Measurements from ENCODE around the gene C1orf74.
A peak's percentile ranks its signal among the peaks of the same experiment; 100 is the strongest.

The C1orf74 gene

DNA sequence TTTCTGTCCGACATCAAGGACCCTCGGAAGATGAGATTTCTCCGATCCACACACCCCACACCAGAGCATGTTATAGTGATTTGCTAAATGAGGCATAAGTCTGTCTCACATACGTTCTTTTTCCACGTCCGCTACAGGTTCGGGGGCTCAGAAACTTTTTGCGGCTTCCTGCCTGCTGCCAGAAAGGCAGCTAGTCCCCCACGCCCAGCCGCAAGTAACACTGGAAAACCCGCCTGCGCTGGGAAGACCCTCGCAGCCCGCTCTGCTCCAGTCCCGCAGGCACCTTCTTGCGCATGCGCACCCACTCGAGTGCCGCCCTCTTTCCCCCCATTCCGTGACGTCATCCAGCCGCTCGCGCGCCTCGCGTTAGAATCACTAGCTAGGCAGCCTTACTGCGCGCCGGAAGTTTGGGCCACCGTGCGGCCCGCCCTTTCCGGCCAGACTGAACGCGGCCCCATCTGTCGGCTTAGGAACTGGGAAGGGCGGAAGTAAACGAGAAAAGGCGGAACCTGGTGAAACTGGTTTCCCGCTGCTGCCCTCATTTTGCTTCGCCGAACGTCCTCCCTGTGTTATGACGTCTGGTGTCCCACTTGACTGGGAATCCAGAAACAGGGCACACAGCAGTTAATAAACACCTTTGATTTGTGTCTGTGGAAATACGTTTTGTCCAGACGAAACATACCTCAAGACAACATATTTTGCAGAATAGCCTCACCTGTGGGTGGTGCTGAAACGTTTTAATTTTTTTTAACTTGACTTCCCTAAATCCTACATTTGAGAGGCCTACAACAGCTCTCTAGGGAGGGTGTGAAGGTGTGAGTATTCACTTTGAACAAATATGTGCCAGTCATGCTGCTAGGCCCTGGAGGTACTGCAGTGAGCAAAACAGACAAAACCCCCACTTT, at the start of gene C1orf74:
Gene C1orf74 (minus strand): TSS at position 295 of the 905 bp plus-strand sequence. CDS start 925 bp downstream, outside the sequence.
- peak; percentile 97 for DNase-seq

- DNase-seq: no peak
These were observed 47.3 kb upstream of the C1orf74 start for GRCh38 chr1:209831615-209832014.

GRCh38 chr1:209830722-209831121, 46.4 kb upstream of the C1orf74 start:
- no peak for DNase-seq

GRCh38 chr1:209829716-209830115, 45.4 kb upstream of the C1orf74 start:
- no peak for DNase-seq

- DNase-seq: peak; percentile 97
These were observed 43.3 kb upstream of the C1orf74 start, which contains the start of gene UTP25 for GRCh38 chr1:209827384-209828262. Gene UTP25, plus strand, starts transcription at chr1:209827972. Its CDS starts 92 bp downstream, at chr1:209828064.

- no peak for DNase-seq
These were observed 41.5 kb upstream of the C1orf74 start for GRCh38 chr1:209825591-209826434.

- peak; percentile 84 for DNase-seq
These were observed 39.0 kb upstream of the C1orf74 start for GRCh38 chr1:209823143-209824041.

DNA sequence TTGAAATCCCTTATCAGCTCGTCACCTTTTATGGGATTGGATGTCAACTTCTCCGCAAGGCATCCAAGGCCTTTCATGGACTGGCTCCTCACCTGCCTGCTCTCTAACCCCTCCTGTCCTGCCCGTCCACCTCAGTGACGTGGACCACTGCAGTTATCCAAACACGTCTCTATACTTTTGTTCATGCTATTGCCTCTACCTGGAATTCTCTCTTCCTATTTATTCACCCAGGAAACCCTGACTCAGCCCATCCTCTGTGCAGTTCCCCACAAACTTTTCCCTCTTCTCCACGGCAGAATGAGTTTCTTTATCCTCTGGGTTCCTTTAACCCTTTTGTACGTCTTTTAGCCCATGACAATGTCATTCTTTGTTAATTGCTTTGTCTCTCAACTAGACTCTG, 38.3 kb upstream of the C1orf74 start:
- no peak for DNase-seq

DNA sequence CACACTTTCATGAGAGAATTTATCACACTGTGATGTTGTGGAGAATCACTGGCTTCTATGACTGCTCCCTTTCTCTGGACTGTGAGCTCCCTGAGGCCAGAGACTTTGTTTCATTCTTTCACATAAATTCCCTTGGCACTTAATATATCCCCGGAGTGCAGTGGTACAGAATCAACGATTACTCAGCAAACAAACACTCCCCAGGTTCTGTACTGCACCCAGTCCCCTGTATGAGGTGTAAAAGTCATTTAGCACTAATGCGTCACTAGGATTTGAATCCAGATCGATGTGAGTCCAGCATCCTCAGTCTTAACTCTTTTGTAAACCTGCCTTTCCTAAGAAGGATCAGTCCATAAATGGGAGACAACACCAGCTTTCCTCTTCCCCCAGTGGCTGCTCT, 36.6 kb upstream of the C1orf74 start:
- no peak for DNase-seq

DNA sequence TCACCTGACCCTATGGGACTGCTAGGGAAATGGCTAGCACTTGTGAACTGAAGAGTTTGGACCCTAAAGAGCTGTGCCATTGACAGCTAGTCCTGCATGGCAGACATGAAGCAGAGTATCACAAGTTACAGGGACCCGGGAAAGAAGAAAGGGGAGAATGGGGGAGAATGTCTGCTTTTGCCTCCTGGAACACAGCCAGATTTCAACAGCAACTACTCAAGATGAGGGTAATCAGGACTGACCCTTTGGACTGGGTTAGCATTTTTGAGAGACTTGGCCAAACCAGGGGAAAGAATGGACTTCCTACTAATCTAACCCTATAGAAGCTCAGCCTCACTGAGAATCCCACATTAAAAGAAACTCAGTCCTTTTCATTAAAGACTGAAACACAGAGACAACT, 34.7 kb upstream of the C1orf74 start:
- DNase-seq: no peak

DNA sequence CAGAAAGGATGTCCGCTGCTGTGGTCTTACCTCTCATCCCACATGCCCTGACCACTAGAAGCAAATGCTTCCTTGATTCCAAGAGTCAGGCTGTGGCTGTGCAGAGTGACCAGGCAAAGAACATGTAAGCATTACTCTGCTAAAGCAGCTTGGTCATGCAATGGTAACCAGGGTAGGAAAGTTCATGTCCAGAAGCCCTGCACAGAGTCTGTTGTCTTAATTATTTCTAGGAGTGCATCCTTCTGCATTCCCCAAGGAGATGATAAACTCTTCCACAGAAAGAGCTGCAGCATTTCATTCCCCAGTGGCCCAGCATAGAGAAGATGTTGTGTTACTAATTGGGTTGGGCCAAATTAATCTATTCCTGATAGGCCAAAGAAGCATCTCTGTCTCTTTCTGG, 33.3 kb upstream of the C1orf74 start:
- DNase-seq: no peak

GRCh38 chr1:209816923-209817322, 32.6 kb upstream of the C1orf74 start:
- no peak for DNase-seq

DNA sequence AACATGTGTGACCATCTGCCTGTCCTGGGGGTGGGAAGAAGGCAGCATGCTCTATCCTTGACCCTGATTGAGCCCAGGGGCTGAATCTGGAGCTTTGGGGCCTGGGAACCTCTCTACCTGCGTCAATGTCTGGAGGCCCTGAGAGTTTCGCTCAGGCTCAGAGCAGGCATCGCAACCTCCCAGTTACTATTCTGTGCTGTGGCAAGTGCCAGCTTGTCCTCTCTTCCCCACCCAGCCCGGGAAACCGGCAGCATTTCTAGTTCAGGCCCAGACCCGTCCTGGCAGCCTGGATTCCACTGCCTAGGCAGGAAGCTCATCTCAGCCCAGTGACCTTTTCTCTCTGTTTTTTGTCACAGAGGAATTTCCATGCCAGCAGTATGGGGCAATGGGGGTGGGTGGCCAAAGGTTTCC, 31.6 kb upstream of the C1orf74 start:
- peak; percentile 92 for DNase-seq

- DNase-seq: no peak
These were observed 31.1 kb upstream of the C1orf74 start for GRCh38 chr1:209815490-209815889.

DNA sequence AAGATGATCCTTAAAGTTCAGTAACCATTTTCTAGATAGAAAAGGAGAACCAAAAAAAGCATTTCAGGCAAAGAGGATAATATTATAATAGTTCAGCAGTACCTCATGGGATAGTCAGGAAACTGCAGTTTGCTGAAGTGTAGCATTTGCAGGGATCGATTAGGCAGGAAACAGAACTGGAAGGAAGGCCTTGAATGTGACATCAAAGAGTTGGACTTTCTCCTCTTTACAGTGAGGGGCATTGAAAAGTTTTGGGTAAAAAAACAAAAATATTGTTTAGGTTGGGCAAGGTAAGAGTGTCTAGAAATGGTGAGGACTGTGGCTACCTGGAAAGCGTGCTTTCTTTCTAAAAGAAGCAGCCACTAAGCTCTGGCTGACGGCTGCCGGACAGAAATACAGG, 29.5 kb upstream of the C1orf74 start:
- no peak for DNase-seq

DNA sequence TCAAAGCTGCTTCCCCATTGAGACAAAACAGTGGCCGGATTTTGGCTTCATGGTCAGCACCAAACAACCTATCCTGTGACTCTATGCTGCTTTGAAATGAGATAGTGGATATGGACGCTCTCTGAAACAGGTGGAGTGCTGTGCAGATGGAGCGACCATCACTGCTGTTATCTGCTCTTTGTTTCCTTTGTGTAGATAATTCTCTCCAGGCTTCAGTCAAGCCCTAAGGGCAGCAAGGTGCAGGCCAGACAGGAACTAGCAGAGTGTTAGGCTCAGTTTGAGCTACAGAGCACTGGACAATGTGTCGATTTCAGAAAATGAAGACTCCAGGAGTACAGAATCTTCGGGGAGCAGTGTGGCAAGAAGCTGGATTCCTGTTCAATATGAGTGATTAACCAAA, 26.4 kb upstream of the C1orf74 start:
- no peak for DNase-seq

- no peak for DNase-seq
These were observed 25.3 kb upstream of the C1orf74 start for GRCh38 chr1:209809611-209810010.

DNA sequence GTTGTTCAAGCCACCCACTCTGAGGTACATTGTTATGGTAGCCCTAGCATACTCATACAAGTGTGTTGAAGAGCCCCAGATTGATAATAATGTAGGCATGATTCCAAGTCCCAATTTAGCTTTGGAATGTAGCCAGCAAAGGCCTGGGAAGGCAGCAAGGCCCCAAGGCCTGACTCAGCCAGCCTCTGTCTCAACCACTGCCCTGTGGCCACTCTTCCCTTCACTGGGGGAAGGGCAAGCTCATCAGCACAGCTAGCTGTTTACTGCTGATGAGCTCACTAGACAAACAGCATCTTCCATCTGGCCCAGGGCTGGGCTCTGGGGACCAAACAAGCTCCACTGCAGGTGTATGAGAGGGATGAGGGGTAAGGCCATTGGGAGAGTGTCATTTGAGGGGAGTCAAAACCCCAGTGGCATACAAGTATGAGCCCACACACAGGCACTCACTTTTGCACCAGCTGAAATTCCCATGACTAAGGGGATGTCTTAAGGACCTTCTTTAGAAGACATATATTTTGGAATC, 23.8 kb upstream of the C1orf74 start:
- DNase-seq: peak; percentile 79

DNA sequence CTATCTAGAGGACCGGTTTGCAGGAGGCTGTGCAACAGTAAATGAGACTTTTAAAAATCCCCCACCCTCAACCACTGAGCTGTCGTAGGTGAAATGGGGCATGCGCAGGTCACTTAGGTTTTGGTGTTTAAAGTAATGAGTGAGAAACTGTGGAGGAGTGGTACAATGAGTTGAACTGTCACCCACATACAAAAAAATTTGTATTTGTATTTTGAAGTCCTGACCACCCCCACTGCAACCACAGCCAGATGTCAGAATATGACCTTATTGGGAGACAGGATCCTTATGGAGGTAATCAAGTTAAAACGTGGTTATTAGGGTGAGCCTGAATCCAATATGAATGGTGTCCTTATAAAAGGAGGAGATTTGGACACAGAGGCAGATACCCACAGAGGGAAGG, 23.1 kb upstream of the C1orf74 start:
- no peak for DNase-seq

DNA sequence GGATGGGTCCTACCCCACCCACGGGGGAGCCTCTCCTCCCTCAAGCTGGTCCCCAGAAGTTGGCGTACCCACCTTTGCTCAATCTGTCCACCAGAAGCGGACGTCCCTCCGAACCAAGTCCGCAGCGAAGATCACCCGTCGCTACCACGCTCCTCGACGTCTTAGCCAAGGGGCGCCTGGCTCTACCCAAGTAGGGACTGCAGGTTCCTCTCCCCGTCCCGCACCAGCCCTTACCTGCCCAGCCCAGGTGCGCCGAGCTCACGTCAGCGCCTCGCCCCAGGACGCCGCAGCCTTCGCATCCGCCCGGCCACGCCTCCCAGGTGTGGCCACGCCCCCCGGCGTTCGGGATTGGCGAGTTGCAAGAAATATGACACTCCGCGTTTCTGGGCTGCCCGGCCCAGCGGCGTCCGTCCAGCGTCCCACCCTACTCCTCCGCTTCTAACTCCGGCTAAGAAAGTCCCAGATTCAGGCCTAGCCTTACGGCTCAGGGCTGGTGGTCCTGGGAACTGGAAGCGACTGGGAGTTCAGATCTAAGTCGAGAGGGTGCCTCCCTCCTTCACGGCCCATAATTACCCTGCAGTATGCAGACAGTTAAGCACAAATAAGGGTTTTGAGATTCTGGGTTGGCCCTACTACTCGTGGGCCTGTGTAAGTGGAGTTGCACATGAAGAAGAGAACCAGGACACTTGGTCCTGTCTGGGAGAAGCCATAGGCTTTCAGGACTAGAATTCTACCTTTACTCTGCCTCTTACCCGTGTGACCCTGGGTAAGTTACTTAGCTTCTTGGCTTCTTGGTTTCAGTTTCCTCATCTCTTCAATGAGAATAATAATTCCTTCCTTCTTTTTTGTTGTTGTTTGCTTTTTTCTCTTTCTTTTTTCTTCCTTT, 21.8 kb upstream of the C1orf74 start, which contains the start of gene IRF6:
Gene IRF6 (minus strand): TSS at position 268 of the 886 bp plus-strand sequence. CDS start 4,729 bp downstream, outside the sequence.
- DNase-seq: no peak
